HepG2 (cell line): ENCODE results near the gene ACBD6.

ENCODE experiments used
- ATRX ChIP-seq: sonication (generic); formaldehyde crosslinking; IDR thresholded peaks from 2 replicates; pipeline ENCODE4 v1.4.0; 2020; ENCODE audit warnings: missing genetic modification reagents, borderline replicate concordance
- CHD4 ChIP-seq: fragments of 200-600 bp; sonication (generic); IDR thresholded peaks from 2 replicates; pipeline ENCODE4 v1.7.0; 2017; ENCODE audit warnings: mild to moderate bottlenecking, low read length, borderline replicate concordance
- FOSL2 ChIP-seq: sonication (generic); formaldehyde crosslinking; IDR thresholded peaks from 2 replicates; pipeline ENCODE4 v1.4.0; 2020; ENCODE audit warnings: missing genetic modification reagents
- MAX ChIP-seq: IDR thresholded peaks from 2 replicates; pipeline ENCODE4 v1.6.1; 2012; ENCODE audit warnings: inconsistent platforms
- PHB2 ChIP-seq: fragments of 450-650 bp; IDR thresholded peaks from 2 replicates; pipeline ENCODE4 v1.6.1; 2018; ENCODE audit not compliant: partially characterized antibody
- POLR2AphosphoS5 ChIP-seq: IDR thresholded peaks from 2 replicates; pipeline ENCODE4 v1.6.1; 2012; ENCODE audit warnings: low read depth, low read length
- TBP ChIP-seq: sonication (generic); formaldehyde crosslinking; IDR thresholded peaks from 2 replicates; pipeline ENCODE4 v1.5.0; 2020; ENCODE audit warnings: missing genetic modification reagents
- TGIF2 ChIP-seq: IDR thresholded peaks from 2 replicates; pipeline ENCODE4 v1.6.1; 2016; ENCODE audit warnings: control low read depth, missing compliant biosample characterization
- THAP11 ChIP-seq: IDR thresholded peaks from 2 replicates; pipeline ENCODE4 v1.6.1; 2016; ENCODE audit warnings: missing biosample characterization, missing genetic modification reagents
- ZBTB37 ChIP-seq: sonication (generic); formaldehyde crosslinking; IDR thresholded peaks from 2 replicates; pipeline ENCODE4 v1.4.0; 2020; ENCODE audit warnings: mild to moderate bottlenecking, missing genetic modification reagents
- TF ChIP-seq, protein P1 (sequence below): sonication (generic); formaldehyde crosslinking; IDR thresholded peaks from 2 replicates; pipeline ENCODE4 v1.5.0; 2020; ENCODE audit warnings: mild to moderate bottlenecking, missing genetic modification reagents, moderate library complexity
- TF ChIP-seq, protein P2 (sequence below): sonication (generic); formaldehyde crosslinking; IDR thresholded peaks from 2 replicates; pipeline ENCODE4 v1.4.0; 2020; ENCODE audit warnings: missing genetic modification reagents

DNA sequence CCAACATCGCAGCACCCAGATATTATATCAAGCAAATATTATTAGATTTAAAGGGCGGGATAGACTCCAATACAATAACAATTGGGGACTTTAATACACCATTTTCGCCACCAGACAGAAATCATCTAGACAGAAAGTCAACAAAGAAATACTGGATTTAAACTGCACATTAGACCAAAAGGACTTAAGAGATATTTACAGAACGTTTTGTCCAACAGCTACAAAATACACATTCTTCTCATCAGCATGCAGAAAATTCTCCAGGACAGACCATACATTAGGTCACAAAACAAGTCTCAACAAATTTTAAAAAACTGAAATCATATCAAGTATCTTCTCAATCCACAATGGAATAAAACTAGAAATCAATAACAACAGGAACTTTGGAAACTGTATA is 121.2 kb downstream of the ACBD6 start:
- no peak for TF ChIP-seq ATRX (CRISPR knock-in tag)
- TF ChIP-seq, protein P1, sequence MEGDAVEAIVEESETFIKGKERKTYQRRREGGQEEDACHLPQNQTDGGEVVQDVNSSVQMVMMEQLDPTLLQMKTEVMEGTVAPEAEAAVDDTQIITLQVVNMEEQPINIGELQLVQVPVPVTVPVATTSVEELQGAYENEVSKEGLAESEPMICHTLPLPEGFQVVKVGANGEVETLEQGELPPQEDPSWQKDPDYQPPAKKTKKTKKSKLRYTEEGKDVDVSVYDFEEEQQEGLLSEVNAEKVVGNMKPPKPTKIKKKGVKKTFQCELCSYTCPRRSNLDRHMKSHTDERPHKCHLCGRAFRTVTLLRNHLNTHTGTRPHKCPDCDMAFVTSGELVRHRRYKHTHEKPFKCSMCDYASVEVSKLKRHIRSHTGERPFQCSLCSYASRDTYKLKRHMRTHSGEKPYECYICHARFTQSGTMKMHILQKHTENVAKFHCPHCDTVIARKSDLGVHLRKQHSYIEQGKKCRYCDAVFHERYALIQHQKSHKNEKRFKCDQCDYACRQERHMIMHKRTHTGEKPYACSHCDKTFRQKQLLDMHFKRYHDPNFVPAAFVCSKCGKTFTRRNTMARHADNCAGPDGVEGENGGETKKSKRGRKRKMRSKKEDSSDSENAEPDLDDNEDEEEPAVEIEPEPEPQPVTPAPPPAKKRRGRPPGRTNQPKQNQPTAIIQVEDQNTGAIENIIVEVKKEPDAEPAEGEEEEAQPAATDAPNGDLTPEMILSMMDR (CRISPR knock-in tag), result no peak
- TF ChIP-seq POLR2AphosphoS5, result no peak
- TF ChIP-seq ZBTB37 (CRISPR knock-in tag), result no peak
- TF ChIP-seq THAP11, result no peak
- TF ChIP-seq, protein P2, sequence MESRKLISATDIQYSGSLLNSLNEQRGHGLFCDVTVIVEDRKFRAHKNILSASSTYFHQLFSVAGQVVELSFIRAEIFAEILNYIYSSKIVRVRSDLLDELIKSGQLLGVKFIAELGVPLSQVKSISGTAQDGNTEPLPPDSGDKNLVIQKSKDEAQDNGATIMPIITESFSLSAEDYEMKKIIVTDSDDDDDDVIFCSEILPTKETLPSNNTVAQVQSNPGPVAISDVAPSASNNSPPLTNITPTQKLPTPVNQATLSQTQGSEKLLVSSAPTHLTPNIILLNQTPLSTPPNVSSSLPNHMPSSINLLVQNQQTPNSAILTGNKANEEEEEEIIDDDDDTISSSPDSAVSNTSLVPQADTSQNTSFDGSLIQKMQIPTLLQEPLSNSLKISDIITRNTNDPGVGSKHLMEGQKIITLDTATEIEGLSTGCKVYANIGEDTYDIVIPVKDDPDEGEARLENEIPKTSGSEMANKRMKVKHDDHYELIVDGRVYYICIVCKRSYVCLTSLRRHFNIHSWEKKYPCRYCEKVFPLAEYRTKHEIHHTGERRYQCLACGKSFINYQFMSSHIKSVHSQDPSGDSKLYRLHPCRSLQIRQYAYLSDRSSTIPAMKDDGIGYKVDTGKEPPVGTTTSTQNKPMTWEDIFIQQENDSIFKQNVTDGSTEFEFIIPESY (CRISPR knock-in tag), result no peak
- TF ChIP-seq TGIF2 (CRISPR knock-in tag), result no peak
- TF ChIP-seq TBP (CRISPR knock-in tag), result no peak
- TF ChIP-seq MAX, result no peak
- no peak for TF ChIP-seq CHD4
- TF ChIP-seq FOSL2, result no peak
- no peak for TF ChIP-seq PHB2
